T-helper 2 cell treated with Interferon-gamma antibody and Interleukin-4, amounts not matched to agents 5 μg/mL and 100 μg/mL, for 36 hours (primary cell): ENCODE measurements around the gene TMUB1.

Experiments
- DNase-seq: peaks from one replicate; pipeline ENCODE4 v3.0.0; 2021; ENCODE audit warnings: low spot score
- H3K27ac Mint-ChIP-seq: one replicate; pipeline ENCODE4 v1.8.0; 2021; ENCODE audit warnings: mild to moderate bottlenecking, mixed read lengths
- H3K27me3 Mint-ChIP-seq: one replicate; pipeline ENCODE4 v1.8.0; 2021; ENCODE audit warnings: low read depth, mixed read lengths
- H3K36me3 Mint-ChIP-seq: one replicate; pipeline ENCODE4 v1.8.0; 2021; ENCODE audit warnings: low read depth, mixed read lengths
- H3K4me1 Mint-ChIP-seq: one replicate; pipeline ENCODE4 v1.8.0; 2021; ENCODE audit warnings: low read depth, mixed read lengths
- H3K4me3 Mint-ChIP-seq: one replicate; pipeline ENCODE4 v1.8.0; 2022; ENCODE audit warnings: mild to moderate bottlenecking, moderate library complexity, mixed read lengths
- H3K9me3 Mint-ChIP-seq: one replicate; pipeline ENCODE4 v1.8.0; 2021; ENCODE audit warnings: mixed read lengths

TMUB1 gene

GRCh38 chr7:151115836-151116418 lies 32.6 kb upstream of the TMUB1 start:
- Mint-ChIP-seq H3K27ac (no peak overlapping the region), H3K9me3 (no peaks in the 10 kb centered on the region), H3K4me3 (peak overlapping the region; percentile 29), H3K27me3 (peaks cover 3% of the 10 kb centered on the region), H3K4me1 (no peaks in the 10 kb centered on the region), H3K36me3 (no peaks in the 10 kb centered on the region)
- no peak for DNase-seq

- DNase-seq = peak; percentile 30
Measured at GRCh38 chr7:151115121-151115835, 32.0 kb upstream of the TMUB1 start.

GRCh38 chr7:151114151-151115090 lies 31.1 kb upstream of the TMUB1 start:
- Mint-ChIP-seq H3K36me3 (no peaks in the 10 kb centered on the region), H3K9me3 (no peaks in the 10 kb centered on the region), H3K27me3 (peaks cover 3% of the 10 kb centered on the region), H3K27ac (no peak overlapping the region), H3K4me1 (no peaks in the 10 kb centered on the region), H3K4me3 (no peak overlapping the region)
- DNase-seq = no peak

More at GRCh38 chr7:151115121-151115835, 32.0 kb upstream of the TMUB1 start:
- Mint-ChIP-seq H3K4me3 (no peak overlapping the region), H3K27ac (no peak overlapping the region), H3K4me1 (no peaks in the 10 kb centered on the region), H3K36me3 (no peaks in the 10 kb centered on the region), H3K27me3 (peaks cover 3% of the 10 kb centered on the region), H3K9me3 (no peaks in the 10 kb centered on the region)

- no peaks in the 10 kb centered on the region for H3K9me3 Mint-ChIP-seq
- no peak overlapping the region for H3K4me3 Mint-ChIP-seq
Measured at GRCh38 chr7:151113344-151114150, 30.3 kb upstream of the TMUB1 start.

GRCh38 chr7:151110941-151111645 lies 27.8 kb upstream of the TMUB1 start:
- peak; percentile 56 for DNase-seq
- H3K9me3 Mint-ChIP-seq = no peaks in the 10 kb centered on the region
- H3K36me3 Mint-ChIP-seq = no peaks in the 10 kb centered on the region
- peaks cover 3% of the 10 kb centered on the region for H3K27me3 Mint-ChIP-seq
- H3K4me3 Mint-ChIP-seq = no peak overlapping the region
- H3K4me1 Mint-ChIP-seq = no peaks in the 10 kb centered on the region
- H3K27ac Mint-ChIP-seq = no peak overlapping the region

More at GRCh38 chr7:151113344-151114150, 30.3 kb upstream of the TMUB1 start:
- Mint-ChIP-seq H3K36me3 (no peaks in the 10 kb centered on the region), H3K4me1 (no peaks in the 10 kb centered on the region), H3K27ac (no peak overlapping the region), H3K27me3 (peaks cover 3% of the 10 kb centered on the region)
- DNase-seq = no peak

GRCh38 chr7:151110236-151110940 lies 27.1 kb upstream of the TMUB1 start:
- Mint-ChIP-seq H3K27ac (no peak overlapping the region), H3K36me3 (no peaks in the 10 kb centered on the region), H3K27me3 (peaks cover 3% of the 10 kb centered on the region), H3K4me3 (no peak overlapping the region), H3K4me1 (no peaks in the 10 kb centered on the region), H3K9me3 (no peaks in the 10 kb centered on the region)
- no peak for DNase-seq

GRCh38 chr7:151109094-151110048 lies 26.1 kb upstream of the TMUB1 start:
- no peaks in the 10 kb centered on the region for H3K36me3 Mint-ChIP-seq
- no peaks in the 10 kb centered on the region for H3K9me3 Mint-ChIP-seq
- no peak for DNase-seq
- H3K27ac Mint-ChIP-seq = no peak overlapping the region
- H3K27me3 Mint-ChIP-seq = peaks cover 3% of the 10 kb centered on the region
- no peaks in the 10 kb centered on the region for H3K4me1 Mint-ChIP-seq
- no peak overlapping the region for H3K4me3 Mint-ChIP-seq

GRCh38 chr7:151107882-151108281 lies 24.6 kb upstream of the TMUB1 start:
- Mint-ChIP-seq H3K27me3 (peaks cover 3% of the 10 kb centered on the region), H3K4me3 (no peak overlapping the region), H3K4me1 (no peaks in the 10 kb centered on the region), H3K36me3 (no peaks in the 10 kb centered on the region), H3K9me3 (no peaks in the 10 kb centered on the region), H3K27ac (no peak overlapping the region)
- DNase-seq = no peak

GRCh38 chr7:151104411-151105235 lies 21.3 kb upstream of the TMUB1 start:
- Mint-ChIP-seq H3K9me3 (no peaks in the 10 kb centered on the region), H3K4me3 (no peak overlapping the region), H3K4me1 (no peaks in the 10 kb centered on the region), H3K36me3 (no peaks in the 10 kb centered on the region), H3K27ac (no peak overlapping the region), H3K27me3 (no peaks in the 10 kb centered on the region)
- no peak for DNase-seq

- no peak overlapping the region for H3K4me3 Mint-ChIP-seq
- no peaks in the 10 kb centered on the region for H3K27me3 Mint-ChIP-seq
- H3K27ac Mint-ChIP-seq = no peak overlapping the region
- H3K36me3 Mint-ChIP-seq = no peaks in the 10 kb centered on the region
- no peak for DNase-seq
- no peaks in the 10 kb centered on the region for H3K4me1 Mint-ChIP-seq
- no peaks in the 10 kb centered on the region for H3K9me3 Mint-ChIP-seq
Measured at GRCh38 chr7:151103973-151104372, 20.7 kb upstream of the TMUB1 start.

- no peaks in the 10 kb centered on the region for H3K4me1 Mint-ChIP-seq
- H3K27ac Mint-ChIP-seq = no peak overlapping the region
Measured at GRCh38 chr7:151102991-151103390, 19.7 kb upstream of the TMUB1 start.

More at GRCh38 chr7:151102991-151103390, 19.7 kb upstream of the TMUB1 start:
- no peak overlapping the region for H3K4me3 Mint-ChIP-seq
- H3K9me3 Mint-ChIP-seq = no peaks in the 10 kb centered on the region
- no peak for DNase-seq
- H3K36me3 Mint-ChIP-seq = no peaks in the 10 kb centered on the region
- no peaks in the 10 kb centered on the region for H3K27me3 Mint-ChIP-seq
